ENCODE results near the gene RHOC. TPM values are rescaled to one million over a fixed set of nuclear protein-coding genes. Genes with fewer than 3 reads are reported as not detected.

RHOC gene
- total RNA-seq, 2 donors from 2014 or later, result 168 to 171 TPM

GRCh38 chr1:112677501-112677900, 29.4 kb downstream of the RHOC start:
- H3K9me3 Mint-ChIP-seq, result peaks cover 5% of the 10 kb centered on the region
- WGBS, 2 experiments (ENCODE audit: insufficient coverage in 1 of 2, insufficient read length in 1 of 2), result 94 to 97% methylated on average over 4 of the region's 4 CpGs
- DNase-seq, result no peak
- Histone ChIP-seq H3K9me3 (ENCODE audit: control insufficient read depth, low read length) (peaks cover 4% of the 10 kb centered on the region), H3K27me3 (ENCODE audit: control insufficient read depth, insufficient read depth, low read length, poor library complexity, severe bottlenecking) (no peaks in the 10 kb centered on the region), H3K4me3 (ENCODE audit: low read length) (no peak overlapping the region), H3K27ac (ENCODE audit: low read depth, low read length) (no peak overlapping the region), H3K4me1 (ENCODE audit: control insufficient read depth, insufficient read depth, low read length) (no peaks in the 10 kb centered on the region), H3K9ac (ENCODE audit: extremely low read depth, low read length, poor library complexity, severe bottlenecking) (no peak overlapping the region), H3K36me3 (ENCODE audit: control insufficient read depth, insufficient read depth, low read length) (peaks cover 9% of the 10 kb centered on the region)
- no peak overlapping the region for H3K27ac Mint-ChIP-seq
- peaks cover 14% of the 10 kb centered on the region for H3K27me3 Mint-ChIP-seq (ENCODE audit: insufficient read depth)
- TF ChIP-seq CTCF (conservative IDR thresholded peaks at IDR 0.05), result no peak
- H3K4me1 Mint-ChIP-seq, result peaks cover 24% of the 10 kb centered on the region
- no peak overlapping the region for H3K4me3 Mint-ChIP-seq
- peaks cover 25% of the 10 kb centered on the region for H3K36me3 Mint-ChIP-seq (ENCODE audit: low read depth)

GRCh38 chr1:112676543-112676942, 30.4 kb downstream of the RHOC start:
- no peak for DNase-seq
- no peak overlapping the region for H3K27ac Mint-ChIP-seq
- TF ChIP-seq CTCF (conservative IDR thresholded peaks at IDR 0.05), result no peak
- Histone ChIP-seq H3K36me3 (ENCODE audit: control insufficient read depth, insufficient read depth, low read length) (peaks cover 11% of the 10 kb centered on the region), H3K9ac (ENCODE audit: extremely low read depth, low read length, poor library complexity, severe bottlenecking) (no peak overlapping the region), H3K9me3 (ENCODE audit: control insufficient read depth, low read length) (peaks cover 4% of the 10 kb centered on the region), H3K4me1 (ENCODE audit: control insufficient read depth, insufficient read depth, low read length) (no peaks in the 10 kb centered on the region), H3K27me3 (ENCODE audit: control insufficient read depth, insufficient read depth, low read length, poor library complexity, severe bottlenecking) (no peaks in the 10 kb centered on the region), H3K4me3 (ENCODE audit: low read length) (peak overlapping the region; percentile 77), H3K27ac (ENCODE audit: low read depth, low read length) (no peak overlapping the region)
- H3K36me3 Mint-ChIP-seq (ENCODE audit: low read depth), result peaks cover 22% of the 10 kb centered on the region
- WGBS, 2 experiments (ENCODE audit: insufficient coverage in 1 of 2, insufficient read length in 1 of 2), result 98 to 100% methylated on average over 3 of the region's 3 CpGs
- peak overlapping the region; percentile 93 for H3K4me3 Mint-ChIP-seq
- H3K27me3 Mint-ChIP-seq (ENCODE audit: insufficient read depth), result peaks cover 14% of the 10 kb centered on the region
- peaks cover 26% of the 10 kb centered on the region for H3K4me1 Mint-ChIP-seq
- H3K9me3 Mint-ChIP-seq, result peaks cover 5% of the 10 kb centered on the region

- Mint-ChIP-seq H3K4me1 (peaks cover 28% of the 10 kb centered on the region), H3K4me3 (peak overlapping the region; percentile 93), H3K27ac (peak overlapping the region; percentile 93), H3K36me3 (ENCODE audit: low read depth) (peaks cover 26% of the 10 kb centered on the region), H3K9me3 (peaks cover 4% of the 10 kb centered on the region), H3K27me3 (ENCODE audit: insufficient read depth) (peaks cover 14% of the 10 kb centered on the region)
- no peak for TF ChIP-seq CTCF (conservative IDR thresholded peaks at IDR 0.05)
- no peak overlapping the region for H3K27ac ChIP-seq (ENCODE audit: low read depth, low read length)
- DNase-seq, result no peak
- H3K9me3 ChIP-seq (ENCODE audit: control insufficient read depth, low read length), result peaks cover 2% of the 10 kb centered on the region
- 70 to 74% methylated on average over 6 to 7 of the region's 7 CpGs for WGBS, 2 experiments (ENCODE audit: insufficient coverage in 1 of 2, insufficient read length in 1 of 2)
- H3K9ac ChIP-seq (ENCODE audit: extremely low read depth, low read length, poor library complexity, severe bottlenecking), result peak overlapping the region; percentile 82
- H3K36me3 ChIP-seq (ENCODE audit: control insufficient read depth, insufficient read depth, low read length), result peaks cover 18% of the 10 kb centered on the region
- no peaks in the 10 kb centered on the region for H3K27me3 ChIP-seq (ENCODE audit: control insufficient read depth, insufficient read depth, low read length, poor library complexity, severe bottlenecking)
- H3K4me1 ChIP-seq (ENCODE audit: control insufficient read depth, insufficient read depth, low read length), result no peaks in the 10 kb centered on the region
- H3K4me3 ChIP-seq (ENCODE audit: low read length), result peak overlapping the region; percentile 77
Observed at GRCh38 chr1:112675728-112676381, 31.1 kb downstream of the RHOC start.
